NCI-H460 (cell line): ENCODE results near the gene KCNMB1. TPM values are rescaled to one million over a fixed set of nuclear protein-coding genes. Genes with fewer than 3 reads are reported as not detected.

Experiments
- DNase-seq: peaks from one replicate; pipeline ENCODE4 v3.0.0-alpha.2; 2016; ENCODE audit warnings: low read depth; ENCODE audit errors: extremely low read depth
- total RNA-seq: library from RNA; depleted of rRNA; stranded (reverse); fragments of >200 nt; shearing (Covaris generic); gene quantifications from 2 replicates; pipeline ENCODE4 v1.2.3, GENCODE V29; 2014; rRNA removed

KCNMB1 gene
- total RNA-seq, 1 experiment from 2014 or later: not detected

- no peak for DNase-seq
Measured at GRCh38 chr5:170345971-170346370, 43.2 kb downstream of the KCNMB1 start.

GRCh38 chr5:170343177-170343576 is 46.0 kb downstream of the KCNMB1 start:
- no peak for DNase-seq

- no peak for DNase-seq
Measured at GRCh38 chr5:170342153-170342725, 46.9 kb downstream of the KCNMB1 start.

GRCh38 chr5:170341545-170341944 is 47.6 kb downstream of the KCNMB1 start:
- no peak for DNase-seq

GRCh38 chr5:170339780-170340167 is 49.4 kb downstream of the KCNMB1 start:
- no peak for DNase-seq

- no peak for DNase-seq
Measured at GRCh38 chr5:170338933-170339779, 50.0 kb downstream of the KCNMB1 start.

- DNase-seq: no peak
Measured at GRCh38 chr5:170338291-170338690, 50.9 kb downstream of the KCNMB1 start.

GRCh38 chr5:170337045-170337733 is 52.0 kb downstream of the KCNMB1 start:
- no peak for DNase-seq

GRCh38 chr5:170336065-170336464 is 53.1 kb downstream of the KCNMB1 start:
- no peak for DNase-seq

- DNase-seq: no peak
Measured at GRCh38 chr5:170334626-170335025, 54.5 kb downstream of the KCNMB1 start.

GRCh38 chr5:170333161-170333910 is 55.8 kb downstream of the KCNMB1 start:
- no peak for DNase-seq

GRCh38 chr5:170332058-170332457 is 57.1 kb downstream of the KCNMB1 start:
- DNase-seq: no peak

GRCh38 chr5:170330568-170331054 is 58.6 kb downstream of the KCNMB1 start:
- DNase-seq: no peak

GRCh38 chr5:170329524-170329923 is 59.6 kb downstream of the KCNMB1 start:
- DNase-seq: no peak

- no peak for DNase-seq
Measured at GRCh38 chr5:170327829-170328228, 61.3 kb downstream of the KCNMB1 start.

- no peak for DNase-seq
Measured at GRCh38 chr5:170327168-170327567, 62.0 kb downstream of the KCNMB1 start.

Other genes with a start within 250 kb of the KCNMB1 start
- gene C5orf58, start 156.4 kb downstream of the KCNMB1 start, total RNA-seq: not detected in 2 replicates
- not detected in 2 replicates for gene LCP2, start 91.6 kb downstream of the KCNMB1 start, total RNA-seq
- not detected in 2 replicates for gene KCNIP1, start 114.7 kb upstream of the KCNMB1 start, total RNA-seq